Stimulated activated naive CD8-positive, alpha-beta T cell treated with anti-CD3 and anti-CD28 coated beads, Interleukin-15, Interleukin-2, amounts not matched to agents 100 ng/mL and 50 ng/mL, for 24 hours (primary cell): ENCODE results near the gene MMAB.

ENCODE experiments used
- H3K27ac Mint-ChIP-seq: one replicate; pipeline ENCODE4 v1.8.0; 2021; ENCODE audit warnings: mild to moderate bottlenecking, mixed read lengths
- H3K27me3 Mint-ChIP-seq: one replicate; pipeline ENCODE4 v1.8.0; 2021; ENCODE audit warnings: mixed read lengths
- H3K36me3 Mint-ChIP-seq: one replicate; pipeline ENCODE4 v1.8.0; 2021; ENCODE audit warnings: low read depth, mixed read lengths
- H3K4me1 Mint-ChIP-seq: one replicate; pipeline ENCODE4 v1.8.0; 2021; ENCODE audit warnings: low read depth, mixed read lengths
- H3K4me3 Mint-ChIP-seq: one replicate; pipeline ENCODE4 v1.8.0; 2021; ENCODE audit warnings: mild to moderate bottlenecking, mixed read lengths
- H3K9me3 Mint-ChIP-seq: one replicate; pipeline ENCODE4 v1.8.0; 2021; ENCODE audit warnings: mixed read lengths

The MMAB gene

DNA sequence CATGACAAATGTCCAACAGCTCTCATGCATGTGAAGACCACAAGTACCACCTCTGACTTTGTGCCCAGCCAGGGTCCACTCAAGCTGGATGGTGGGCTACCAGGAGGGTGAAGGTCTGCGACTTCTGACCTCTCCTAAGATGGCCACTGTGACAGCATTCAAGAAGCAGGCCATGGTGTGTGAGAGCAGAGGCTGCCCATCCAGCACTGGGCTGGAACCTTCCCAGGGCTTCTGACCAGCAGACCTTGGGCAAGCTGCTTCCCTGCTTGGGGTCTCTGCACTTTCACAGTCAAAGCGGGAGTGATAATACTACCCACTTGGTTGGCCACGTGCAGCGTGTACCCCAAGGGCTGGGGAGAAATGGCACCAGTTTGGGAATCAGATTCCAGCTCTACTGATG lies 10.4 kb downstream of the MMAB start:
- no peaks in the 10 kb centered on the region for H3K4me1 Mint-ChIP-seq
- peaks cover 41% of the 10 kb centered on the region for H3K36me3 Mint-ChIP-seq
- H3K27ac Mint-ChIP-seq, result no peak overlapping the region
- no peaks in the 10 kb centered on the region for H3K27me3 Mint-ChIP-seq
- H3K9me3 Mint-ChIP-seq, result peaks cover 8% of the 10 kb centered on the region
- H3K4me3 Mint-ChIP-seq, result no peak overlapping the region

DNA sequence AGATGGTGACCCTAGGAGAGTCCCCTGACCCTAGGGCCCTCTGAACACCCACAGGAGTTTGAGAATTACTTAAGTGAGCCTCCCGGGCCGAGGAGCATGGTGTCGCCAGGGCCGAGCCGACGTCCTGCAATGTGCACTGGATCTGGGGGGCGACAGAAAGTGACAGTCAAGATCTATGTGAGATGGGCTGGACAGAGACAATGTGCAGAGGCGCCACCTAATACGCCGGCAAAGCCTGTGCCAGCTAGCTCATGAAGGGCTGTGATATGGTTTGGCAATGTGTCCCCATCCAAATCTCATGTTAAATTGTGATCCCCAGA lies 11.6 kb downstream of the MMAB start:
- H3K36me3 Mint-ChIP-seq, result peaks cover 32% of the 10 kb centered on the region
- H3K27ac Mint-ChIP-seq, result no peak overlapping the region
- peaks cover 8% of the 10 kb centered on the region for H3K9me3 Mint-ChIP-seq
- no peaks in the 10 kb centered on the region for H3K4me1 Mint-ChIP-seq
- H3K27me3 Mint-ChIP-seq, result no peaks in the 10 kb centered on the region
- H3K4me3 Mint-ChIP-seq, result no peak overlapping the region

DNA sequence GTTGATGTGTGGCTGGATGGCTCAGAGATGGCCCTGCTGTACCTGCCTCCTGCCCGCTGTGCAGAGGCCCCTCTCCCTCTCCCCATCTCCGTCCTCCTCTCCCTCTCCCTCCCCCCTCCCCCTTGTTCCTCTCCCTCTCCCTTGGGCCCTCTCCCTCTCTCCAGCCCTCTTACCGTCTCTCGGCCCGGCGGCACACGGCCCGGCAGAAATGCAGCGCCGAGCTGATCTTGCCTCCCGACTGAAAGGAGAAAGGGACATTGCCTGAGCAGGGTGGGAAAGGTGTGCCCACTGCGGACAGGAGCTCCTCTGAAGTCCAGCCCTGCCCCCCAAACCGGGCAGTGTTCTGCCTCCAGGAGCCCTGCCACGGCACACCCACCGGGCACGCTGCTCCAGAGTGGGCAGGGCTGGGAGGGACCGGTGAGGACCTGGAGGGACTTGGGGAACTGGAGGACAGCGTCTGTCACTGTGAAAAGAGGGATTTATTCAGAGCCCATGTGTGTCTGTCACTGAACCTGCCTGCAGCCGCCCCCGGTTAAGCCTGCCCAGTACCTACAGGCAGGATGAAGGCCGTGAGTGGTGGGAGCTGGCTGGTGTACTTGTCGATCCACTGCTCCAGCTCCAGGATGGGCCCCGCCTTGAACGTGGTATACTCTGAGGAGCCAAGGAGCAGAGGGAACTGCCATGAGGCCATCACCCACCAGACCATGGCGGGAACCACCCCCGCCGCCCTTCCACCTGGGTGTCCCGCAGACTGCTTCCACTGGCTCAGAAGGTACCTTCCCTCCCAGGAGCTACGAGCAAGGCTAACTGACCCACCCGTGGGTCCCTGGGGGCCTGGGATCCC lies 12.2 kb downstream of the MMAB start:
- Mint-ChIP-seq H3K27me3 (no peaks in the 10 kb centered on the region), H3K4me3 (no peak overlapping the region), H3K9me3 (peaks cover 8% of the 10 kb centered on the region), H3K4me1 (no peaks in the 10 kb centered on the region), H3K27ac (no peak overlapping the region), H3K36me3 (peaks cover 26% of the 10 kb centered on the region)

DNA sequence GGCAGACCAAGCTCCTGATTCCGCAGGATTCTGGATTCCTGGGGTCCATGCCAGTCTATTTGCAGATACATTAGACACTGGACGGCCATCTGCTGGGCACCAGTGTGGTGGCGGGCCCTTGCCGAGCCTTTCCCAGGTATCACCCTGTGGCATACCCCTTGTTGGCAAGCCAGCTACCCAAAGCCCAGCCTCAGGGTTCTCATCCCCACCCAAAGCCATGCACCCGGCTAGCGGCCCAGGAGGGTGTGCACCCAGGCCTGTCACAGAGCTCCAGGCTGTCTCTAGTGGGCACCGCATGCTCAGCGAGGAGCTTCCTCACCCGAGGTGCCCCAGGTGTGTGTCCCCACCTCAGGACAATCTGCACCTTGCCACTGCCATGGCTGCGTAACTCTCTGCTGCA lies 13.7 kb downstream of the MMAB start:
- Mint-ChIP-seq H3K4me3 (no peak overlapping the region), H3K9me3 (peaks cover 8% of the 10 kb centered on the region), H3K27ac (no peak overlapping the region), H3K36me3 (peaks cover 21% of the 10 kb centered on the region), H3K4me1 (no peaks in the 10 kb centered on the region), H3K27me3 (no peaks in the 10 kb centered on the region)

DNA sequence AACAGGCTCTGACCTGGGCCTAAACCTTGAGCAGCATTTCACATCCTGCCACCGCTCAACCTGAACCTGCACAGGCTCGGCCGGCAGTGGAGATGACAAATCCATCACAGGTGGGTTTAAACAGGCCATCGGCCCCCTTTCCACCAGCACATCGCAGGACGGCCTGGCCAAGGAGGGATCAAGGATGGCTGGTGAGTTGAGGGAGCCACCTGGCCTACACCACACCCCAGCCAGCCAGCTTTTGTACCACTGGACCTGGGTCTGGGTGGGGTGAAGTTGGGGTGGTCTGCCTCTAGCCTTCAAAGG lies 14.2 kb downstream of the MMAB start:
- Mint-ChIP-seq H3K27ac (no peak overlapping the region), H3K9me3 (peaks cover 8% of the 10 kb centered on the region), H3K4me1 (no peaks in the 10 kb centered on the region), H3K36me3 (peaks cover 19% of the 10 kb centered on the region), H3K4me3 (no peak overlapping the region), H3K27me3 (no peaks in the 10 kb centered on the region)

DNA sequence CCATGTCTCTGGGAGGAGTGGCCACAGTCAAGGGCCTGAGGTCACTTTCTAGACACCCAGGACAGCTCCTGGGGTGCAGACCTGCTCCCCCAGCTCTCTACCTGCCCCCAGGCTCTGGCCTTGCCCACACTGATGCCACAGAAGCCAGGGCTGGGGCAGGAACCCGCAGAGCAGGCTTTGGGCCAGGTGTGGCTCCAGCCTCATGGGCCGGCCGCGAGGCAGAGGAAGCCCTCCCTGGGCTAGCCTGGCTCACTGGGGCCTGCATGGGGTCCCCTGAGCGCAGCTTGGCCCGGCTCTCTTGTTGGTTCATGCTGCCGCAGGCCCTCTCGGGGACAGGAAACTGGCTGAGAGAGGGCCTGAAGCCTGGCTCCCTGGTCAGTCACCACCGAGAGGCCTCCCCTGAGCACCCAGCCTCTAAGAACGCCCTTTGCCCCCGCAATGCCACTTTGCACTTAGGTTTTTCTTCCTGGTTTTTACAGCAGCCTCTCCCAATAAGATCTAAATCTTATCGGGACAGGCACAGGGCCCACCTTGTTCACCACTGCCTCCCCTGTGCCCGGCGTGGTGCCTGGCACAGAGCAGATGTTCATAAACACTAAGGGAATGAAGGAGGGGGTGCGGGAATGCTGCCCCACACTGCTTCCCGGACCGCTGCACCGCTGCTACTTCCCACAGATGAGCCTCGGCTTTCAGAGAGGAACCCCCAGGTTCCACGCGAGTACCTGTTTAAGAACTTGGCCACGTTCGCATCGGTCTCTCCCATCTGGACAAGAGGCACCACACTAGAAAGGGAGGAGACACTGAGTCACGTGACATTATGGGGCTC lies 14.7 kb downstream of the MMAB start:
- Mint-ChIP-seq H3K4me3 (no peak overlapping the region), H3K4me1 (no peaks in the 10 kb centered on the region), H3K27ac (no peak overlapping the region), H3K9me3 (peaks cover 8% of the 10 kb centered on the region), H3K27me3 (no peaks in the 10 kb centered on the region), H3K36me3 (peaks cover 19% of the 10 kb centered on the region)

DNA sequence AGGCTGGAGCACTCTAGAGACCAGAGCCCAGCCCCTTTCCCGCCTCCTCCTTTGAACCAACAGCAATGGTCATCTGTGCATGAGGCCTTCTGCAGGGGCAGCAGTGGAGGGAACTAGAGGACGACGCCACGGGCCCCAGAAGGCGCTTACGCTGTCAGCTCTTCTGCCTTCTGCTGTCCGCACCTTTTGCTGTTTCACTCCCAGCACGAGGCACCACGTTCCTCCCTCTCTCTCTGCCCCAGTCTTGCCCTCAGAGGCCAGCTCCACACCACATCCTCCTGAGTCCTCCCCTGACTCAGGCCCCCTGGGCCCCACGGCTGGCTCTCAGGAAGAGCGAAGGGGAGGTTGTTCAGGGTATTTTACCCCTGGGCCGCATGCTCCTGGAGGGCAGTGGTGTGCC lies 15.5 kb downstream of the MMAB start:
- Mint-ChIP-seq H3K27ac (no peak overlapping the region), H3K4me1 (no peaks in the 10 kb centered on the region), H3K27me3 (no peaks in the 10 kb centered on the region), H3K9me3 (peaks cover 8% of the 10 kb centered on the region), H3K4me3 (no peak overlapping the region), H3K36me3 (peaks cover 14% of the 10 kb centered on the region)

DNA sequence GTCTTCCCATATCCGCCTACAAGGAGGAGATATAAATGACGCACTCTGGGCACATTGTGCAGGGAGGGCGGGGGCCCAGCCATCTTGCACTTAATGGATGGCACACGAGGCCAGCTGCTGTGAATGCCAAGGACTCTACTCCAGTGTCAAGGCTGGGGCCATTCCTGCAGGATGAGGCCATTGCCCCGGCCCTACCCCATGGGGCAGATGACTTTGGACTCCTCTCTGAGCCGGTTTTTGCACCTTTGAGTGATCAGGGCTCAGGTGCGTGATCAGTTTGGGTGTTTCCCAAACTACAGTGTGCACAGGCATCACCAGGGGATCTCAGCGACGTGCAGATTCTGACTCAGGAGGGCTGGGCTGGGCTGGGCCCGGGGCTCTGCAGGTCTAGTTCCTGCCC lies 16.1 kb downstream of the MMAB start:
- no peak overlapping the region for H3K27ac Mint-ChIP-seq
- peaks cover 8% of the 10 kb centered on the region for H3K36me3 Mint-ChIP-seq
- H3K9me3 Mint-ChIP-seq, result peaks cover 4% of the 10 kb centered on the region
- no peaks in the 10 kb centered on the region for H3K4me1 Mint-ChIP-seq
- no peak overlapping the region for H3K4me3 Mint-ChIP-seq
- H3K27me3 Mint-ChIP-seq, result no peaks in the 10 kb centered on the region

DNA sequence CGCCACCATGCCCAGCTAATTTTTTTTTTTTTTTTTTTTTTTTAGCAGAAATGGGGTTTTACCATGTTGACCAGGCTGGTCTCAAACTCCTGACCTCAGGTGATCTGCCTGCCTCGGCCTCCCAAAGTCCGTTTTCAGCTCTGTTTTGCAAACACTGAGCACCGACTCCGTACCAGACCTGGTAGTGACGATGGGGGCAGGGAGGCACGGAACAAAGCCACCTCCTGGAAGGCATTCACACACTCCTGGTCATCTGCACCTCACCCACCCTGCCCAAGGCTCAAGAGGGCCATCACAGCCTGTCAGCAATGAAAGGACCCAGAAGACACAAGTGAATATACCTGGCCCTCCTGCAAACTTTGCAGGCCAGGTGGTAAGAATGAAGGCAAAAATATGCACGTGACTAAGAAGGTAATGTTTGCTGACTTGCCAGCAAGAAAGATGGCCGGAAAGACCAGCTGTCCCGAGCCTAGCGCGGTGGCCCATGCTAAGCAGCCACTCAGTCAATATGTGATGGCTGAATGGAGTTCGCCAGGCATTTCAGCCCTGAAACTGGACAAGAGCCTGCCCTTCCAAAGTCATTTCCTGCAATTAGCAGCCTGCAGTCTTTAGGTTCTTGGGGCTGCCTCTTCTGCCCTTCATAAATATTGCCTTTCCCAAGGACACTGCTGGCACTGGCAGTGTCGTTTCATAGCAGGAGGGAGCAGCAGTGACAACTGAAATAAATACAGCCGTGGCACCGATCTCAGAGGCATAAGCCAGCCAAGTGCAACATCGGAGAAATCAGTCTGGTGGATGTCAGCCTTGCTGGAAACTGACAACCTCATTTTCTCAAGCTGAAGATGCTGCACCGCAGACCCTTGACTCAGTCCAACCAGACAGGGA lies 17.6 kb downstream of the MMAB start:
- Mint-ChIP-seq H3K27me3 (no peaks in the 10 kb centered on the region), H3K27ac (no peak overlapping the region), H3K36me3 (no peaks in the 10 kb centered on the region), H3K4me1 (no peaks in the 10 kb centered on the region), H3K9me3 (no peaks in the 10 kb centered on the region), H3K4me3 (no peak overlapping the region)

DNA sequence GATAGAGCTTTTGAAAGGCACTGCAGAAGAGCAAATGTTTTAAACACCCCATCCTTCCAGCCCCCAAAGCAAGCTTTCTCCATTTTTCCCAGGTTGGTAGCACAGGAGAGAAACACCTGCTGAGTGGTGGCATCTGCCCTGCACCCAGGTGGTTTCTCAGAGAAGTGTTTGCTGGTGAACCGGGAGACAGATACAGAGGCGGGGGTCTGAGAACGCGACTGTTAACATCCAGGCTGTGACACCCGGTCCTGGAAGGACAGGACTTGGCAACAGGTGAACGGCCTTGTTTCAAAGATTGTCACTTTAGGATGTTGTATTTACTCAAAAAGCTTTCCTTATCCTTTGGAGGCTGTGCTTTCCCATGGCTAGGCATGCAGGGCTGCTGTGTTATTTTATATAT lies 18.5 kb downstream of the MMAB start:
- Mint-ChIP-seq H3K4me1 (no peaks in the 10 kb centered on the region), H3K27ac (no peak overlapping the region), H3K27me3 (peaks cover 3% of the 10 kb centered on the region), H3K36me3 (no peaks in the 10 kb centered on the region), H3K4me3 (no peak overlapping the region), H3K9me3 (no peaks in the 10 kb centered on the region)

DNA sequence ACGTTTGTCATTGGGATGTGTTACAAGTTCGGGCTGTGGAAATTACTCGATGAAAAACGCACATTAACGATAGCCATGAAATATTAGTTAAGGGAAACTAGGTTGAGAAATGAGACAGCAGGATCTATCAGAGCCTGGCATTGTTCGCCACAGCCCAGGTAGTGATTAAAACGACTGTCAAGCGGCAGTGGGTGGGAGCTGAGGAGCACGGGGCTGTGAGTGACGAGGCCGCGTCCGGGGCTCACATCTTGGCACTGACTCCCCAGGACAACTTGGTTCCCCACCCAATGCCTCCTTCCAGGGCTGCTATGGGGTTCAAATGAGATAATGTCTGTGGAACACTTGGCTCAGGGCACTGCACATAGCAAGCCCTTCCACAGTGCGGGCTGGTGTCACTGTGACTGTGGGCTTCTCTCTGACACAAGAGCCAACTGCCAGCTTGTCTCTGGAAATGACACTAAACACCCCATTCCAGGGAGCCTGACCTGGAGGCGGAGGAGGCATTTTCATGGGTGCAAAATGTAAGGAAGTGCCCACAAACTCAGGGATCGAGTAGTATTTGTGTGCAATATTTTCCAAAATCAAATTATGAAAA lies 19.3 kb downstream of the MMAB start:
- no peaks in the 10 kb centered on the region for H3K36me3 Mint-ChIP-seq
- no peaks in the 10 kb centered on the region for H3K4me1 Mint-ChIP-seq
- no peak overlapping the region for H3K4me3 Mint-ChIP-seq
- H3K27me3 Mint-ChIP-seq, result peaks cover 6% of the 10 kb centered on the region
- no peaks in the 10 kb centered on the region for H3K9me3 Mint-ChIP-seq
- no peak overlapping the region for H3K27ac Mint-ChIP-seq

DNA sequence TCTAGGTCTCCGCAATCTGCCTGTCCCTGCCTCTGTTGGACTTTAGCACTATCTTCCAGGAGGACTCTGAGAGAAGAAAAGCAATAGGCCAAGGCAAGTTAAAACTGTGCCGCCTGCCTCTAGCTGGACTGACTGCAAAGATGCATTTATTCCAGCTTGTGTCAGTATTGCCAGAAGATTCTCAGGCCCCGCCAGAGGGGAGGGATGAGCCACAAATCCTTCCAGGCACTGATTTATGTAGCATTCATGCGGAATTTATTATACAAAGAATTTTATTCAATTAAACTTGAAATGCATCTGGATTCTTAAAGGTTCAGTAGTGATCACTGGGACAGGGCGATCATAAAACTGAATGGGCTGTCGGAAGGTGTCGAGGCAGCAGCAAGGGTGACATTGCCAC lies 19.8 kb downstream of the MMAB start:
- H3K4me1 Mint-ChIP-seq, result no peaks in the 10 kb centered on the region
- H3K27me3 Mint-ChIP-seq, result peaks cover 11% of the 10 kb centered on the region
- H3K36me3 Mint-ChIP-seq, result no peaks in the 10 kb centered on the region
- no peak overlapping the region for H3K27ac Mint-ChIP-seq
- H3K4me3 Mint-ChIP-seq, result no peak overlapping the region
- no peaks in the 10 kb centered on the region for H3K9me3 Mint-ChIP-seq

DNA sequence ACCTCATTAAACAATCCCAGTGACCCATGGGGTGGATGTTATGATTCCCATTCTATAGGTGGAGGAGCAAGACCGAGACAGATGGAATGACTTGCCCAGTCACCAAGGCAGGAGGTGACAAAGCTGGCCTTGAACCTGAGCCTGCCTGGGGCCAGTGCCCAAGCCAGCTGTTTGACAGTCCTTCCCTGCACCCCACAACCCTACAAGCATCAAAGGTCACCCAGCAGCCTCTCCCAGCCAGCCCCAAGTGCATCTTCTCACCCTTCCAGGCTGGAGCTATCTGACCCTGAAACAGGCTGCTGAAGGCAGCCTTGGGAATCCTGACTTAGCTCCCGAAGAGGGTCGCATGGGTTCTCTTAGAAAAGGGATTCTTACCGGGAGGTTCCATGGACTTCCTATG lies 20.3 kb downstream of the MMAB start:
- Mint-ChIP-seq H3K27ac (no peak overlapping the region), H3K36me3 (no peaks in the 10 kb centered on the region), H3K4me1 (no peaks in the 10 kb centered on the region), H3K9me3 (no peaks in the 10 kb centered on the region), H3K4me3 (no peak overlapping the region), H3K27me3 (peaks cover 16% of the 10 kb centered on the region)

DNA sequence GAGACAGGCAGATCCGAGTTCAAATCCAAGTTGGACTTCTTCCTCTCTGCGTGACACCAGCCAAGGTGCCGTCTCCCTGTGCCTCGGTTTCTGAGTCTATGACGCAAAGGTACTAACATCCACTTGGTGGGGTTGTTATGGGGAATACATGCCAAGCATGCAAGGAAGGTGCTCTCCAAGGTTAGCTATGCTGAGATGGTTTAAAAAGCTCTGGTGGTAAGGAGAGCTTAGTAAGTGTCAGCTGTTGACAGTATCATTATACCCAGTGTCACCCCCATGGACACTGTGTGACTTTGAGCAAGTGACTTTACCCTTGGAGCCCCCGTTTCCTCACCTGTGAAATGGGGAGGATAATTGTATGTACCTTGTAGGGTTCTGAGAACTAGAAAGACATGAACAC lies 22.2 kb downstream of the MMAB start:
- no peaks in the 10 kb centered on the region for H3K36me3 Mint-ChIP-seq
- no peak overlapping the region for H3K4me3 Mint-ChIP-seq
- H3K27me3 Mint-ChIP-seq, result peaks cover 29% of the 10 kb centered on the region
- H3K27ac Mint-ChIP-seq, result no peak overlapping the region
- no peaks in the 10 kb centered on the region for H3K4me1 Mint-ChIP-seq
- no peaks in the 10 kb centered on the region for H3K9me3 Mint-ChIP-seq

DNA sequence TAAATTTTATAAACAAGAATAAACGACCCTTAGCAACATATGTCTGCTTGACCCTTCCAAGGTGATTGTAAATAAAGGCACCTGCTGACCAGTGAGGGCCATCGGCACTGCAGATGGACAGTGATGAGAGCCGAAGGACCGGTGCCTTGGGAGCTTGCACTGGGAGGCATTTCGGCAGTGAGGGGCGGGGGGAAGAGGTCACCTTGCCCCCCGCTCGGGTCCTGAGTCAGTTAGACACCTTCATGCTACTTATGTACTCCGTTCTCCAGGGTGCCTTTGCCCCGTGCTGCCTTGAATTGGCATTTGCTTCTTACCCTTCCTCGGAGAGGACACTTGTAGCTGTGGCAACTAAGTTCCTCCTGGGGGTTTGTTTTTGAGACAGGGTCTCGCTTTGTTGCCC lies 23.0 kb downstream of the MMAB start:
- Mint-ChIP-seq H3K36me3 (no peaks in the 10 kb centered on the region), H3K4me1 (peaks cover under 1% of the 10 kb centered on the region), H3K9me3 (no peaks in the 10 kb centered on the region), H3K4me3 (no peak overlapping the region), H3K27ac (no peak overlapping the region), H3K27me3 (peaks cover 29% of the 10 kb centered on the region)
